GM10248 (cell line): ENCODE data around the gene NDUFV1.
A peak's percentile ranks its signal among the peaks of the same experiment; 100 is the strongest.
"Not testable (repeated sequence)": the region's sequence is repeated elsewhere in the genome, so short reads cannot be mapped to it uniquely, and the experiment has no call there.

Source experiments
- CTCF ChIA-PET: fragments of 300-600 bp; sonication (Branson Sonifier 250); formaldehyde crosslinking; extraction: SDS; loops from one replicate; lab custom pipeline; 2021; ENCODE audit warnings: antibody characterized with exemption; lab: Yijun Ruan, JAX
- POLR2A ChIA-PET: fragments of 350-650 bp; sonication (Branson Sonifier 250); formaldehyde crosslinking; extraction: SDS; loops from one replicate; lab custom pipeline; 2020; ENCODE audit warnings: antibody characterized with exemption; lab: Yijun Ruan, JAX
- DNase-seq: peaks from one replicate; pipeline ENCODE4 v3.0.0; 2012; ENCODE audit errors: extremely low spot score
- TF ChIP-seq, protein P1 (sequence below): IDR thresholded peaks from 2 replicates; pipeline ENCODE4 v1.5.1; 2012; ENCODE audit warnings: mild to moderate bottlenecking, low read depth; ENCODE audit errors: extremely low read depth, missing control alignments, control extremely low read depth

Gene NDUFV1

DNA sequence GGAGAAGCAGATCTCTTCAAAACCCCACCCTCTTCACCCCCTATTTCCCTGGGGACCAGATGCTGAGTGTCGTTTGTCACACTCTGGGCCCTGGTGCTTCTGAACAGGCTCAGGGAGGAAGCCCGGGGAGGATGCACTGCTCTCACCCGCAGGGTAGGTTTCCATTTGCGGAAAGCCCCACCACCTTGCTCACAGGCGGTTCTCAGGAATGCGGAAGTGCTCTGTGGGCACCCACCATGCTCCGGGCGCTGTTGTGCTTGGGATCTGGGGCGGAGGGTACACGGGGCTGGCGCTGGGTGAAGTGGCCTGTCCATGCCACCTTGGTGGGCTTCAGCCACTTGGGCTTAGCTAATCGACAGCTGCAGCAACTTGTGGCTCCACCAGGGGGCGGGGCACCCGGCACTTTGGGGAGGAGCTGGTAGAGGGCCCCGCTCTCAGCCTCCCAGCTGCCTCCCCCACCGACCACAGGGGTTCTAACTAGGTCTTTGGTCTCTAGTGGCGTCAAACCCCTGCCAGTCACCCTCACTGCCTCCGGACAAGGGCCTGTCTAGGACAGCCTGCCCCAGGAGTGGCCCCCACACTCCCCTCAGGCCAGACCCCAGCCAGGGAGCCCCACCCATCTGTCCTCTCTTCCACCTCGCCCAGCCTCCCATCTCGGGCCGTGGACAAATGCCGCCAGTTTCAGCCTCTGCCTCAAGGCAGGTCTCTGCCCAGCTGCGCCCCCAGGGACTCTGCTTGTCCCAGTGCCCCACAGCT, 7.4 kb downstream of the NDUFV1 start:
- CTCF ChIA-PET, result interaction anchor here (0.7 to 3.5 kb wide), 24 partner anchors 8 to 291 kb away, joined by 3 to 64 read pairs (median 4); partner anchors contain the start of genes GSTP1, NUDT8, POLD4 and PPP1CA
- TF ChIP-seq, protein P1, sequence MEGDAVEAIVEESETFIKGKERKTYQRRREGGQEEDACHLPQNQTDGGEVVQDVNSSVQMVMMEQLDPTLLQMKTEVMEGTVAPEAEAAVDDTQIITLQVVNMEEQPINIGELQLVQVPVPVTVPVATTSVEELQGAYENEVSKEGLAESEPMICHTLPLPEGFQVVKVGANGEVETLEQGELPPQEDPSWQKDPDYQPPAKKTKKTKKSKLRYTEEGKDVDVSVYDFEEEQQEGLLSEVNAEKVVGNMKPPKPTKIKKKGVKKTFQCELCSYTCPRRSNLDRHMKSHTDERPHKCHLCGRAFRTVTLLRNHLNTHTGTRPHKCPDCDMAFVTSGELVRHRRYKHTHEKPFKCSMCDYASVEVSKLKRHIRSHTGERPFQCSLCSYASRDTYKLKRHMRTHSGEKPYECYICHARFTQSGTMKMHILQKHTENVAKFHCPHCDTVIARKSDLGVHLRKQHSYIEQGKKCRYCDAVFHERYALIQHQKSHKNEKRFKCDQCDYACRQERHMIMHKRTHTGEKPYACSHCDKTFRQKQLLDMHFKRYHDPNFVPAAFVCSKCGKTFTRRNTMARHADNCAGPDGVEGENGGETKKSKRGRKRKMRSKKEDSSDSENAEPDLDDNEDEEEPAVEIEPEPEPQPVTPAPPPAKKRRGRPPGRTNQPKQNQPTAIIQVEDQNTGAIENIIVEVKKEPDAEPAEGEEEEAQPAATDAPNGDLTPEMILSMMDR, result peak; percentile 40
- POLR2A ChIA-PET, result interaction anchor here (1.4 kb wide), 2 partner anchors 16 to 29 kb away, joined by 5 to 6 read pairs; partner anchors contain the start of gene NUDT8
- DNase-seq, result peak; percentile 87

DNA sequence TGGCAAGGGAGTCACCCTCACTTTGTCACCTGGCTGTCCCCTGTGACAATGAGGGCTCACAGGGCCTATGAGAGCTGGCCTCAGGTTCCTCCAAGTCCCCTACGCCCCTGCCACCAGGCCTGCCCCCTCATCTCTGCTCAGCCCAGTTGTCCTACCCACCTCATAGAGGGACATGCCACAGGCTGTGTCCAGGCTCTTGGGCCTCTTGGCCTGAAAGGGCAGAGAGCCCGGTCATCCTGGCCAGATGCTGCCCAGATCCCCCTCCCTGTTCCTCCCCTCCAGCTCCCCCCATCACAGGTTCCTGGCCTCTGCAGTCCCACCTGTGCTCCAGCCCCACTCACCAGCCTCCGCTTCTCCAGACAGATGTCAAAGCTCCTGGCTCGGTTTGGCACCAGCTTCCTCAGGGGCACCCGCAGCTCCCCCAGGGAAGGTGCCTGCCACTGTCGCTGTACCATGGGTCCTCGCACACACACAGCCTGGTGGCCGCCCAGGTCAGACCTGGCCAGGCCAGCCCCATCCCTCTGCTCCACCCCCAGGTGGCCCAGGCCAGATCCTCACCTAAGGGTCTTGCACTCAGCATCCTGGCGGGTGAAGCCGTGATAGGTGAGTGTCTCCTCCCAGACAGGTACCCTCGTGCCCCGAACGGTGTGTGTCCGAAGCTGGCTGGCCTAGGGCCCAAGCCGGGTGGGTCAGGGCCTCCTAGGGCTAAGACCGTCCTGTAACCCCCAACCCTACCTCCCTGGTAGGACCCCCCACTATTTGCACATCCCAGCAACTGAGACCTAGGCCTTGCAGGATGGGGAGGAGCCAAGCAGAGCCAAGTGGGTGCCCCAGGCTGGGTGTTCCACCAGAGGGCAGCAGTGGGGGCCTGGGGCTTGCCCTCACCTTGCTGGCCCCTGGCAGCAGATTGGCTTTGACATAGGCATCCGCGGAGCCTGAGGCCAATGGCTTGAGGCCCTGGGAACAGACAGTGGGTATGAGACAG, 8.3 kb downstream of the NDUFV1 start:
- DNase-seq, result peak; percentile 56
- ChIA-PET CTCF (interaction anchor here (0.7 to 3.5 kb wide), 24 partner anchors 8 to 292 kb away, joined by 3 to 64 read pairs (median 4); partner anchors contain the start of genes GSTP1, NUDT8, POLD4 and PPP1CA), POLR2A (interaction anchor here (1.4 kb wide), 1 partner anchor 15 kb away, joined by 6 read pairs; the partner anchor contains the start of gene NUDT8)
- TF ChIP-seq, protein P1, result peak; percentile 48

DNA sequence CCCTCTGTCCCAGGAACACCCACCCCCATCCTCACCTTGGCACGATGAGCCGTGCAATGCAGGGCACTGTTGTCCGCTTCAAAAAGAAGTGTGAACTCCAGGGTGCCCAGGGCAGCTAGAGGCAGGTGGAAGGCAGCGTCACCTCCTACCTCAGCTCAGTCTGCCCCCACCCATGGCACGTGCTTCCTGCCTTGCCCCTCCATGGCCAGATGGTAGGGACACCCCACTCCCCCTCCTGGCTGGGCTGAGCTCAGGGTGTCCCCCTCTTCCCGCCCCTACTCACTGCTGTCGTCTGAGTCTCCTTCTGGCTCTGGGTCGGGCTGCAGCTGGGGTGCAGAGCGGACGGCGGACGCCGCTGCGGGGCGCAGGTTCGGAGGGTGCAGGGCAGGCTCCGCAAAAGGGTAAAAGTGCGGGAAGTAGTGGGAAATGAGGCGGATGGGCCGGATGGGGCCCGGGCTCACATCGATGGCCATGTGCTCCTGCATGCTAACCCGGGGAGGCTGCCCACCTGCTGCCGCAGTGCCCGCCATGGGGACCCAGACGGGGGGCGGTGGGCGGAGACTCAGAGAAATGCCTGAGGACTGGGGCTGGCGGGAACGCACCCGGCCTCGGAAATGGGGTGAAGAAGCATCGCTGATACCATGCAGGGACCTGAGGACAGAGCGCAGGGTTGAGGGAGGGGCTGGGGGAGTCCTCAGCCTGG, 9.1 kb downstream of the NDUFV1 start:
- TF ChIP-seq, protein P1, result no peak
- ChIA-PET CTCF (interaction anchor here (1.0 to 3.3 kb wide), 5 partner anchors 13 to 215 kb away, joined by 3 to 26 read pairs (median 5); partner anchors contain the start of genes NUDT8, PPP1CA and TBX10), POLR2A (interaction anchor here (0.7 kb wide), 1 partner anchor 22 kb away, joined by 3 read pairs; no protein-coding TSS in a partner anchor)
- no peak for DNase-seq

DNA sequence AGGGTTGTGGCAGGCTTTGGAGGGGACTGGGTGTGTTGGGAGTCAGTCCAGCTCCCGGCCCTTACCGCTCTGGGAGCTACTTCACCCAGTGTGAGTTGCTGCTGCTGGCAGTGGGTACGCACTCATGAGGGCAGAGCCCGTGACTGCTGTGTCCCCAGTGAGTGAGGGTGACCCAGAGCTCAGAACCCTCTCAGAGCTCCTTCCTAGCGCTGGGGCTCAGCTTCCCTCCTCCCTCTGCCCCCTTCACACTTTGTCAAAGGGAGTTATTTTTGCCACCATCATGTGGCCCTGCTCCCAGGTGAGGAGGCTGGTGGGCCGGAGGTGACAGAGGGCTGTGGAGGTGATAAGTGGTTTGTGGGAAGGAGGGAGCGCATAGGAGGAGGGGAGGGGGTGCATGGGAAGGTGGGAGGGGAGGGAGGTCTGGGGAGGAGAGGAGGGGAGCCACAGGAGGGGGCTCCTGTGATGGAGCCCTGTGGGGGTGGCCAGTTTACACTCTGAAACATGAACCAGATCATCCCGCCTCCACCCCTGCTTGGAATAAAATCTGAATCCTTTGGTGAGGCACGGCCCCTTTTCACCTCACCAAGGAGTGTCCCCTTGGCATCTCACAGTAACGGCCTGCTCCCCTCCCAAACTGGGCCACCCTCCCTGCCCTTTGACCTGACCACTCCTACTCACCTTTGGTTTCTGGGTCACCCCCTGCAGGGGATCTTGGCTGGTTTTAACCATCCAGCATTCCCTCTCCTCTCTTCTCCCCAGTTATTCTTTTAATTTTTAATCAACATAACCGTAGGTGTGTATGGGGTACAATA, 9.9 kb downstream of the NDUFV1 start:
- POLR2A ChIA-PET, result interaction anchor here (0.7 kb wide), 1 partner anchor 23 kb away, joined by 3 read pairs; no protein-coding TSS in a partner anchor
- no peak for DNase-seq
- TF ChIP-seq, protein P1, result no peak
- CTCF ChIA-PET, result interaction anchor here (1.0 to 3.3 kb wide), 5 partner anchors 10 to 42 kb away, joined by 3 to 26 read pairs (median 5); partner anchors contain the start of genes NUDT8 and TBX10

DNA sequence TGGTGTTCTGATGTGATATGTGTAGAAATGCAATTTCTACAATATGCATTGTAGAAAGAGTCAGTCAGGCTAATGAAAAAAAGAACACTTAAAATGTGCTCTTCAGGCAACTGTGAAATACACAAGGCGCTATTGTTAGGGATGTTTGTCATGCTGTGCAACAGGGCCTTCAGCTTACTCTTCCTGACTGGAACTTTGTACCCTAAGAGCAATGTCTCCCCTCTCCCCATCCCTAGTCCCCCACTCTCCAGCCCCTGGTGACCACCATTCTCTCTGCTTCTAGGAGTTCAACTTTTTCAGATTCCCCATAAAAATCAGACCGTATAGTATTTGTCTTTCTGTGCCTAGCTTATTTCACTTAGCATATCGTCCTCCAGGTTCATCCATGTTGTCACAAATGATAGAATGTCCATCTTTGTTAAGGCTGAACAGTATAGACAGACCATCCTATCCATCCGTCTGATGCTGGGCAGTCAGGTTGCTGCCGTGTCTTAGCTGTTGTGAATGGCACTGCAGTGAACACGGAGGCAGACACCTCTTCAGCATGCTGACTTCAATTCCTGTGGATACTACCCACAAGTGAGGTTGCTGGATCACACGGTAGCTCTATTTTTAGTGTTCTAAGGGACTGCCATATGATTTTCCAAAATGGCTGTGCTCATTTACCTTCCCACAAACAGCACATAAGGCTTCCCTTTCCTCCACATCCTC, 10.7 kb downstream of the NDUFV1 start:
- POLR2A ChIA-PET, result no interaction called here
- TF ChIP-seq, protein P1, result no peak

DNA sequence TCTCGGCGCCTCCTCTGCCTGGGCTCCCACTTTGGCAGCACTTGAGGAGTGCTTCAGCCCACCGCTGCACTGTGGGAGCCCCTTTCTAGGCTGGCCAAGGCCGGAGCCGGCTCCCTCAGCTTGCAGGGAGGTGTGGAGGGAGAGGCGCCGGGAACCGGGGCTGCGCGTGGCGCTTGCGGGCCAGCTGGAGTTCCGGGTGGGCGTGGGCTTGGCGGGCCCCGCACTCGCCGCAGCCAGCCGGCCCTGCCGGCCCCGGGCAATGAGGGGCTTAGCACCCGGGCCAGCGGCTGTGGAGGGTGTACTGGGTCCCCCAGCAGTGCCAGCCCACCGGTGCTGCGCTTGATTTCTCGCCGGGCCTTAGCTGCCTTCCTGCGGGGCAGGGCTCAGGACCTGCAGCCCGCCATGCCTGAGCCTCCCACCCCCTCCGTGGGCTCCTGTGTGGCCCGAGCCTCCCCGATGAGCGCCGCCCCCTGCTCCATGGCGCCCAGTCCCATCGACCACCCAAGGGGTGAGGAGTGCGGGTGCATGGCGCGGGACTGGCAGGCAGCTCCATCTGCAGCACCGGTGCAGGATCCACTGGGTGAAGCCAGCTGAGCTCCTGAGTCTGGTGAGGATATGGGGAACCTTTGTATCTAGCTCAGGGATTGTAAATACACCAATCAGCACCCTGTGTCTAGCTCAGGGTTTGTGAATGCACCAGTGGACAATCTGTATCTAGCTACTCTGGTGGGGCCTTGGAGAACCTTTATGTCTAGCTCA, 12.3 kb downstream of the NDUFV1 start:
- CTCF ChIA-PET, result interaction anchor here (0.6 to 2.4 kb wide), 2 partner anchors 10 to 34 kb away, joined by 3 to 26 read pairs; partner anchors contain the start of gene NUDT8
- DNase-seq, POLR2A ChIA-PET: not testable (repeated sequence)

More for the DNA sequence above, 10.7 kb downstream of the NDUFV1 start:
- CTCF ChIA-PET, result interaction anchor here (1.5 to 3.3 kb wide), 2 partner anchors 9 to 11 kb away, joined by 6 to 26 read pairs; partner anchors contain the start of gene NUDT8
- DNase-seq, result no peak
